Measurements from ENCODE around the gene LEUTX.

GRCh38 chr19:39768786-39769185 lies 9.9 kb upstream of the LEUTX start:
- TF ChIP-seq POLR2A (IDR thresholded peaks at IDR 0.05) (no peak), CTCF (IDR thresholded peaks at IDR 0.05) (no peak), EP300 (IDR thresholded peaks at IDR 0.05) (no peak)
